GM12878 (cell line): ENCODE measurements around the gene ARFIP1. TPM values are rescaled to one million over a fixed set of nuclear protein-coding genes. Genes with fewer than 3 reads are reported as not detected.

Source experiments
- ATAC-seq: fragments of 200-7000 bp; cut with Tn5 transposase; 3 replicates; pipeline ENCODE4 v1.9.1; 2020; ENCODE audit warnings: mild to moderate bottlenecking, moderate library complexity
- BruUV-seq: library from RNA; stranded (reverse); fragments of 400-500 nt; replicated peaks from 2 replicates; lab custom pipeline; 2021; lab: Mats Ljungman, UMichigan
- CTCF ChIA-PET: fragments of 300-600 bp; sonication (Branson Sonifier 250); formaldehyde crosslinking; extraction: SDS; loops from one replicate; lab custom pipeline; 2021; ENCODE audit warnings: inconsistent platforms; lab: Yijun Ruan, JAX
- POLR2A ChIA-PET: fragments of 350-600 bp; formaldehyde crosslinking; extraction: SDS; loops from one replicate; lab custom pipeline; 2021; ENCODE audit warnings: inconsistent platforms; lab: Charles Lee
- RAD21 ChIA-PET: fragments of 300-600 bp; sonication (Branson Sonifier 250); formaldehyde crosslinking; loops from one replicate; lab custom pipeline; 2023; ENCODE audit warnings: antibody characterized with exemption; ENCODE audit not compliant: unreplicated experiment; lab: Charles Lee
- SMC1A ChIA-PET: fragments of 300-600 bp; sonication (Branson Sonifier 250); formaldehyde crosslinking; loops from one replicate; lab custom pipeline; 2023; ENCODE audit not compliant: unreplicated experiment, uncharacterized antibody; lab: Charles Lee
- DNase-seq: peaks from one replicate; pipeline ENCODE4 v3.0.0-alpha.2; 2011; ENCODE audit warnings: low read depth, low spot score
- FAIRE-seq: peaks from 3 replicates; lab custom pipeline; 2011; peaks lifted over from hg19 to GRCh38; lab: Jason Lieb, UNC
- H2AFZ ChIP-seq: 2 replicates; pipeline ENCODE4 v1.6.0; 2011; ENCODE audit warnings: low read depth, low read length, control low read depth; ENCODE audit not compliant: control insufficient read depth
- H3K27ac ChIP-seq: 2 replicates; pipeline ENCODE4 v1.5.1; 2011; ENCODE audit warnings: control low read depth; ENCODE audit not compliant: control insufficient read depth, insufficient read depth
- H3K27me3 ChIP-seq, 2 experiments: replicated peaks in 1 of 2; 2 replicates each; pipeline versions ENCODE4 v1.6.0 to v1.6.1; 2011; ENCODE audit warnings: low read length in 1 of 2; ENCODE audit not compliant: control insufficient read depth in 2 of 2, insufficient read depth in 2 of 2
- H3K36me3 ChIP-seq, 2 experiments: 2 replicates each; pipeline ENCODE4 v1.5.1; 2011; ENCODE audit warnings: low read length in 1 of 2; ENCODE audit not compliant: control insufficient read depth in 2 of 2, insufficient read depth in 2 of 2
- H3K4me1 ChIP-seq: 2 replicates; pipeline ENCODE4 v1.6.1; 2011; ENCODE audit warnings: mild to moderate bottlenecking, low read length, moderate library complexity, mixed read lengths; ENCODE audit not compliant: control insufficient read depth, insufficient read depth
- H3K4me2 ChIP-seq: 2 replicates; pipeline ENCODE4 v1.6.0; 2011; ENCODE audit warnings: control low read depth; ENCODE audit not compliant: control insufficient read depth, insufficient read depth
- H3K4me3 ChIP-seq: fragments of 200-600 bp; sonication (generic); 2 replicates; pipeline ENCODE4 v1.5.1; 2016
- H3K79me2 ChIP-seq: 2 replicates; pipeline ENCODE4 v1.6.0; 2011; ENCODE audit warnings: low read length; ENCODE audit not compliant: control insufficient read depth, insufficient read depth
- H3K9ac ChIP-seq: 2 replicates; pipeline ENCODE4 v1.8.0; 2011; ENCODE audit warnings: low read length, control low read depth, mixed read lengths; ENCODE audit not compliant: control insufficient read depth, insufficient read depth
- H3K9me3 ChIP-seq: replicated peaks from 3 replicates; pipeline ENCODE4 v1.5.1; 2011; ENCODE audit warnings: mild to moderate bottlenecking, low read length; ENCODE audit not compliant: control insufficient read depth, insufficient read depth
- H4K20me1 ChIP-seq: 2 replicates; pipeline ENCODE4 v1.6.0; 2011; ENCODE audit not compliant: control insufficient read depth, insufficient read depth
- CTCF ChIP-seq, 3 experiments: IDR thresholded peaks in 2 of 3; conservative IDR thresholded peaks in 1 of 3; 2 replicates each; pipeline ENCODE4 v1.5.1; 2011; ENCODE audit warnings: low read depth in 3 of 3, low read length in 3 of 3, mild to moderate bottlenecking in 3 of 3, control low read depth in 2 of 3, moderate library complexity in 2 of 3, inconsistent platforms in 1 of 3, mixed read lengths in 1 of 3; ENCODE audit not compliant: control insufficient read depth in 2 of 3, insufficient read depth in 1 of 3; ENCODE audit errors: extremely low read depth in 1 of 3
- DPF2 ChIP-seq: fragments of 450-650 bp; IDR thresholded peaks from 2 replicates; pipeline ENCODE4 v1.6.1; 2017; ENCODE audit warnings: mild to moderate bottlenecking
- ESRRA ChIP-seq: IDR thresholded peaks from 2 replicates; pipeline ENCODE4 v1.6.1; 2012; ENCODE audit warnings: mild to moderate bottlenecking, low read length, improper control_type of control experiment
- ETV6 ChIP-seq, 2 experiments: fragments of 450-650 bp in 1 of 2; IDR thresholded peaks in 1 of 2; conservative IDR thresholded peaks in 1 of 2; 2 replicates each; pipeline ENCODE4 v1.6.1; 2014; ENCODE audit warnings: antibody characterized with exemption in 1 of 2, borderline replicate concordance in 1 of 2, low read depth in 1 of 2, mild to moderate bottlenecking in 1 of 2, moderate library complexity in 1 of 2
- GABPA ChIP-seq: IDR thresholded peaks from 2 replicates; pipeline ENCODE4 v1.6.1; 2014; ENCODE audit warnings: antibody characterized with exemption, low read depth, mild to moderate bottlenecking, inconsistent platforms
- GATAD2B ChIP-seq: fragments of 450-650 bp; conservative IDR thresholded peaks from 2 replicates; pipeline ENCODE4 v1.6.1; 2017; ENCODE audit warnings: low read depth, mild to moderate bottlenecking, moderate library complexity
- MTA2 ChIP-seq: fragments of 450-650 bp; IDR thresholded peaks from 2 replicates; pipeline ENCODE4 v1.6.1; 2016; ENCODE audit warnings: low read depth, mild to moderate bottlenecking, moderate library complexity
- MXI1 ChIP-seq: fragments of 150-350 bp; IDR thresholded peaks from 2 replicates; pipeline ENCODE4 v1.6.1; 2011; ENCODE audit warnings: low read depth, mild to moderate bottlenecking, inconsistent platforms, low read length, improper control_type of control experiment
- MYB ChIP-seq: fragments of 150-350 bp; IDR thresholded peaks from 2 replicates; pipeline ENCODE4 v1.6.1; 2014; ENCODE audit warnings: mild to moderate bottlenecking, low read depth, low read length, borderline replicate concordance
- NFYA ChIP-seq: IDR thresholded peaks from 2 replicates; pipeline ENCODE4 v1.6.1; 2011; ENCODE audit warnings: low read depth, mild to moderate bottlenecking, low read length, improper control_type of control experiment, borderline replicate concordance
- POLR2A ChIP-seq: IDR thresholded peaks from 2 replicates; pipeline ENCODE4 v1.6.1; 2011; ENCODE audit warnings: low read depth, mild to moderate bottlenecking, low read length
- POU2F2 ChIP-seq: IDR thresholded peaks from 3 replicates; pipeline ENCODE4 v1.6.1; 2011; ENCODE audit warnings: low read depth, mild to moderate bottlenecking, low read length, borderline replicate concordance
- SMC3 ChIP-seq: IDR thresholded peaks from 2 replicates; pipeline ENCODE4 v1.6.1; 2011; ENCODE audit warnings: low read length, improper control_type of control experiment, borderline replicate concordance
- TARDBP ChIP-seq: IDR thresholded peaks from 2 replicates; pipeline ENCODE4 v1.6.1; 2016; ENCODE audit warnings: borderline replicate concordance
- TBL1XR1 ChIP-seq: IDR thresholded peaks from 2 replicates; pipeline ENCODE4 v1.6.1; 2012; ENCODE audit warnings: low read depth, low read length, improper control_type of control experiment
- ZBTB33 ChIP-seq: fragments of 450-650 bp; IDR thresholded peaks from 2 replicates; pipeline ENCODE4 v1.6.1; 2017; ENCODE audit warnings: mild to moderate bottlenecking
- WGBS: methylation state at CpG from one replicate; pipeline ENCODE4 v1.1.6; 2016; ENCODE audit warnings: low lambda C conversion rate; ENCODE audit not compliant: insufficient replicate concordance, insufficient coverage; ENCODE audit errors: missing lambda C conversion rate; 5-methylcytosine and 5-hydroxymethylcytosine counted together
- in situ Hi-C: fragments of 300-500 bp; cut with MboI; formaldehyde crosslinking; loops from 9 replicates; pipeline ENCODE4 v1.14.3; 2018; ENCODE audit warnings: mixed read lengths
- intact Hi-C: fragments of 100-400 bp; cut with micrococcal nuclease; formaldehyde crosslinking; loops from one replicate; pipeline ENCODE4 v1.14.2; 2022; ENCODE audit not compliant: unreplicated experiment
- polyA plus RNA-seq, 11 experiments: library from polyadenylated mRNA; depleted of rRNA in 4 of 11; unstranded in 6 of 11; stranded (reverse) in 5 of 11; fragments of >200 nt; fragmentation: Nextera tagmentation in 4 of 11; fragmentation: Illumina TruSeq in 1 of 11; extraction: Ambion mirVana in 4 of 11; extraction: Trizol in 1 of 11; gene quantifications; 1 replicate in 1 of 11; 2 replicates in 10 of 11; pipeline versions ENCODE4 v1.2.1 to v1.2.3, GENCODE V29; 2011 to 2016; ENCODE audit warnings: inconsistent platforms in 2 of 11, missing spikeins in 2 of 11, low read depth in 1 of 11
- total RNA-seq, 4 experiments: library from RNA; depleted of rRNA in 3 of 4; stranded (reverse); fragments of >200 nt in 3 of 4; fragmentation: Illumina TruSeq in 1 of 4; extraction: Trizol in 1 of 4; gene quantifications; 2 replicates each; pipeline versions ENCODE4 v1.2.1 to v1.2.3, GENCODE V29; 2013 to 2021
- TF ChIP-seq, protein P1 (sequence below): fragments of 450-650 bp; IDR thresholded peaks from 2 replicates; pipeline ENCODE4 v1.6.1; 2017; ENCODE audit warnings: mild to moderate bottlenecking, moderate library complexity

The ARFIP1 gene
- total and polyA plus RNA-seq, 10 of the 15 experiments (the other 5 are each of a cell fraction or from before 2014, with no cell fraction given), result 9.5 to 21.7 (median 15.4) TPM

GRCh38 chr4:152953514-152953913 is 173.8 kb downstream of the ARFIP1 start (continued):
- TF ChIP-seq, protein P1, sequence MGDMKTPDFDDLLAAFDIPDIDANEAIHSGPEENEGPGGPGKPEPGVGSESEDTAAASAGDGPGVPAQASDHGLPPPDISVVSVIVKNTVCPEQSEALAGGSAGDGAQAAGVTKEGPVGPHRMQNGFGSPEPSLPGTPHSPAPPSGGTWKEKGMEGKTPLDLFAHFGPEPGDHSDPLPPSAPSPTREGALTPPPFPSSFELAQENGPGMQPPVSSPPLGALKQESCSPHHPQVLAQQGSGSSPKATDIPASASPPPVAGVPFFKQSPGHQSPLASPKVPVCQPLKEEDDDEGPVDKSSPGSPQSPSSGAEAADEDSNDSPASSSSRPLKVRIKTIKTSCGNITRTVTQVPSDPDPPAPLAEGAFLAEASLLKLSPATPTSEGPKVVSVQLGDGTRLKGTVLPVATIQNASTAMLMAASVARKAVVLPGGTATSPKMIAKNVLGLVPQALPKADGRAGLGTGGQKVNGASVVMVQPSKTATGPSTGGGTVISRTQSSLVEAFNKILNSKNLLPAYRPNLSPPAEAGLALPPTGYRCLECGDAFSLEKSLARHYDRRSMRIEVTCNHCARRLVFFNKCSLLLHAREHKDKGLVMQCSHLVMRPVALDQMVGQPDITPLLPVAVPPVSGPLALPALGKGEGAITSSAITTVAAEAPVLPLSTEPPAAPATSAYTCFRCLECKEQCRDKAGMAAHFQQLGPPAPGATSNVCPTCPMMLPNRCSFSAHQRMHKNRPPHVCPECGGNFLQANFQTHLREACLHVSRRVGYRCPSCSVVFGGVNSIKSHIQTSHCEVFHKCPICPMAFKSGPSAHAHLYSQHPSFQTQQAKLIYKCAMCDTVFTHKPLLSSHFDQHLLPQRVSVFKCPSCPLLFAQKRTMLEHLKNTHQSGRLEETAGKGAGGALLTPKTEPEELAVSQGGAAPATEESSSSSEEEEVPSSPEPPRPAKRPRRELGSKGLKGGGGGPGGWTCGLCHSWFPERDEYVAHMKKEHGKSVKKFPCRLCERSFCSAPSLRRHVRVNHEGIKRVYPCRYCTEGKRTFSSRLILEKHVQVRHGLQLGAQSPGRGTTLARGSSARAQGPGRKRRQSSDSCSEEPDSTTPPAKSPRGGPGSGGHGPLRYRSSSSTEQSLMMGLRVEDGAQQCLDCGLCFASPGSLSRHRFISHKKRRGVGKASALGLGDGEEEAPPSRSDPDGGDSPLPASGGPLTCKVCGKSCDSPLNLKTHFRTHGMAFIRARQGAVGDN, result no peak
- TF ChIP-seq MXI1, result no peak

DNA sequence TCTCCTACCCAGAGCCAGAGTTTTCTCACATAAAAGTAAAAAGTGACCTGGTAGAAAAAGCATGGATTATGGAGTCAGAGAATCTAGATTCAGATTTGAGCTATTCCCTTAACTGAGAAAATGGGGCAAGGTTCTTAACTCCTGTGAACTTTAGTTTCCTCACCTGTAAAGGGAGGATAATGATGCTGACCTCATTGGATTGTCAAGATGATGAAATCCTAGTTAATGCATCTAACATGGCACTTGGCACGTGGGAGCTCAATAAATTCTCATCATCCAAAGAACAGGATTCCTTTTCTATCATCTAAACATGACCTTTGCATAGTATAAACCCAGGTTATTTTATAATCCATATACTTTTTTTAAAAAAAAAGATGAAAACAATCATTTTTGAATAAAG is 175.0 kb downstream of the ARFIP1 start:
- no peak overlapping the region for H3K4me3 ChIP-seq
- H3K27me3 ChIP-seq, result no peaks in the 10 kb centered on the region
- no peaks in the 10 kb centered on the region for H3K4me1 ChIP-seq
- in situ Hi-C loops (no loop called here), intact Hi-C loops (no loop called here)
- DNase-seq, result no peak
- H3K36me3 ChIP-seq, result no peaks in the 10 kb centered on the region
- no peaks in the 10 kb centered on the region for H4K20me1 ChIP-seq
- WGBS, result 9% methylated on average over 1 of the region's 1 CpG
- no peak overlapping the region for H2AFZ ChIP-seq
- H3K9me3 ChIP-seq, result no peaks in the 10 kb centered on the region
- no peak for ATAC-seq
- H3K4me2 ChIP-seq, result no peak overlapping the region
- CTCF ChIA-PET, result no interaction called here
- no peak overlapping the region for H3K9ac ChIP-seq
- no peak for FAIRE-seq
- RAD21 ChIA-PET, result no interaction called here
- H3K79me2 ChIP-seq, result no peaks in the 10 kb centered on the region
- BruUV-seq, result no TSS peak
- POLR2A ChIA-PET, result no interaction called here
- SMC1A ChIA-PET, result interaction anchor here (0.7 kb wide), 1 partner anchor 9 kb away, joined by 3 read pairs; no protein-coding TSS in a partner anchor
- H3K27ac ChIP-seq, result no peak overlapping the region
- no peak for TF ChIP-seq CTCF (IDR thresholded peaks at IDR 0.05 in 2 of 3, conservative IDR thresholded peaks at IDR 0.05 in 1 of 3; ENCODE audit: control insufficient read depth in 2 of 3, extremely low read depth in 1 of 3, insufficient read depth in 1 of 3, low read depth in 3 of 3, low read length in 3 of 3)
- no peak for TF ChIP-seq NFYA
- TF ChIP-seq POLR2A, result no peak
- TF ChIP-seq DPF2, result no peak
- no peak for TF ChIP-seq ESRRA
- no peak for TF ChIP-seq MYB
- TF ChIP-seq SMC3, result no peak
- TF ChIP-seq ETV6 (conservative IDR thresholded peaks at IDR 0.05 in 1 of 2, IDR thresholded peaks at IDR 0.05 in 1 of 2; ENCODE audit: borderline replicate concordance in 1 of 2, low read depth in 1 of 2), result no peak
- TF ChIP-seq POU2F2, result no peak
- TF ChIP-seq TARDBP, result no peak
- TF ChIP-seq GABPA, result no peak
- TF ChIP-seq TBL1XR1, result no peak
- TF ChIP-seq GATAD2B, result no peak
- TF ChIP-seq MTA2, result no peak
- no peak for TF ChIP-seq ZBTB33
